ENCODE data around the gene C13orf46. TPM values are rescaled to one million over a fixed set of nuclear protein-coding genes. Genes with fewer than 3 reads are reported as not detected.

The C13orf46 gene
- total and polyA plus RNA-seq, 4 donors: 0.10 to 0.17 TPM; not detected in 2

GRCh38 chr13:114022309-114022669 lies 48.4 kb upstream of the C13orf46 start:
- no peak overlapping the region for H3K9ac ChIP-seq (ENCODE audit: low read depth in 1 of 2, low read length in 2 of 2)
- H3K36me3 ChIP-seq (ENCODE audit: control insufficient read depth in 4 of 4, insufficient read depth in 3 of 4, low read depth in 1 of 4, low read length in 3 of 4): peaks cover 0 to 3% (median 1%) of the 10 kb centered on the region in 4 donors
- H3K4me3 ChIP-seq (ENCODE audit: low read depth in 1 of 3, low read length in 3 of 3): no peak overlapping the region
- no peak overlapping the region for H3K27ac ChIP-seq (ENCODE audit: low read depth in 1 of 2, low read length in 2 of 2)
- TF ChIP-seq GABPA (IDR thresholded peaks at IDR 0.05 in 1 of 2, conservative IDR thresholded peaks at IDR 0.05 in 1 of 2) (no peak), EGR1 (IDR thresholded peaks at IDR 0.05; ENCODE audit: low read depth in 2 of 2) (no peak), REST (IDR thresholded peaks at IDR 0.05) (no peak), JUND (IDR thresholded peaks at IDR 0.05) (no peak), FOXA1 (IDR thresholded peaks at IDR 0.05) (no peak), SP1 (IDR thresholded peaks at IDR 0.05) (no peak), HNF4A (conservative IDR thresholded peaks at IDR 0.05) (no peak), MAX (IDR thresholded peaks at IDR 0.05) (no peak), NR2F2 (IDR thresholded peaks at IDR 0.05) (no peak), RXRA (IDR thresholded peaks at IDR 0.05) (no peak), TAF1 (conservative IDR thresholded peaks at IDR 0.05) (no peak), FOXA2 (IDR thresholded peaks at IDR 0.05) (no peak), HNF4G (IDR thresholded peaks at IDR 0.05) (no peak), YY1 (IDR thresholded peaks at IDR 0.05) (no peak), RAD21 (IDR thresholded peaks at IDR 0.05) (no peak), ZBTB33 (IDR thresholded peaks at IDR 0.05) (no peak)
- TF ChIP-seq, protein P1, sequence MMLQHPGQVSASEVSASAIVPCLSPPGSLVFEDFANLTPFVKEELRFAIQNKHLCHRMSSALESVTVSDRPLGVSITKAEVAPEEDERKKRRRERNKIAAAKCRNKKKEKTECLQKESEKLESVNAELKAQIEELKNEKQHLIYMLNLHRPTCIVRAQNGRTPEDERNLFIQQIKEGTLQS (IDR thresholded peaks at IDR 0.05): no peak
- TF ChIP-seq, protein P2, sequence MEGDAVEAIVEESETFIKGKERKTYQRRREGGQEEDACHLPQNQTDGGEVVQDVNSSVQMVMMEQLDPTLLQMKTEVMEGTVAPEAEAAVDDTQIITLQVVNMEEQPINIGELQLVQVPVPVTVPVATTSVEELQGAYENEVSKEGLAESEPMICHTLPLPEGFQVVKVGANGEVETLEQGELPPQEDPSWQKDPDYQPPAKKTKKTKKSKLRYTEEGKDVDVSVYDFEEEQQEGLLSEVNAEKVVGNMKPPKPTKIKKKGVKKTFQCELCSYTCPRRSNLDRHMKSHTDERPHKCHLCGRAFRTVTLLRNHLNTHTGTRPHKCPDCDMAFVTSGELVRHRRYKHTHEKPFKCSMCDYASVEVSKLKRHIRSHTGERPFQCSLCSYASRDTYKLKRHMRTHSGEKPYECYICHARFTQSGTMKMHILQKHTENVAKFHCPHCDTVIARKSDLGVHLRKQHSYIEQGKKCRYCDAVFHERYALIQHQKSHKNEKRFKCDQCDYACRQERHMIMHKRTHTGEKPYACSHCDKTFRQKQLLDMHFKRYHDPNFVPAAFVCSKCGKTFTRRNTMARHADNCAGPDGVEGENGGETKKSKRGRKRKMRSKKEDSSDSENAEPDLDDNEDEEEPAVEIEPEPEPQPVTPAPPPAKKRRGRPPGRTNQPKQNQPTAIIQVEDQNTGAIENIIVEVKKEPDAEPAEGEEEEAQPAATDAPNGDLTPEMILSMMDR (IDR thresholded peaks at IDR 0.05; ENCODE audit: low read depth, low read length, missing input control): no peak
- H3K4me1 ChIP-seq (ENCODE audit: control insufficient read depth in 4 of 4, insufficient read depth in 4 of 4, low read length in 3 of 4): no peaks in the 10 kb centered on the region
- H3K9me3 ChIP-seq (ENCODE audit: control insufficient read depth in 4 of 4, low read length in 3 of 4): no peaks in the 10 kb centered on the region
- no peak for DNase-seq (ENCODE audit: low spot score)
- H3K27me3 ChIP-seq (ENCODE audit: control insufficient read depth in 4 of 4, insufficient read depth in 4 of 4, low read length in 3 of 4): no peaks in the 10 kb centered on the region
- 88% methylated on average over 9 of the region's 9 CpGs for WGBS
